GM23338 (cell line): ENCODE results near the gene TBC1D9B. TPM values are rescaled to one million over a fixed set of nuclear protein-coding genes. Genes with fewer than 3 reads are reported as not detected.

Source experiments
- ATAC-seq: fragments of 200-7000 bp; cut with Tn5 transposase; 3 replicates; pipeline ENCODE4 v1.9.1; 2020
- DNase-seq: peaks from one replicate; pipeline ENCODE4 v3.0.0-alpha.2; 2015; ENCODE audit warnings: low spot score
- H2AFZ ChIP-seq: fragments of 200-600 bp; sonication (generic); 2 replicates; pipeline ENCODE4 v1.8.0; 2016; ENCODE audit warnings: antibody characterized with exemption, mild to moderate bottlenecking, moderate library complexity
- H3F3A ChIP-seq: fragments of 200-600 bp; sonication (generic); replicated peaks from 2 replicates; pipeline ENCODE4 v1.8.0; 2017; ENCODE audit warnings: antibody characterized with exemption, mixed run types, low read depth
- H3K27ac ChIP-seq: fragments of 200-600 bp; sonication (generic); 2 replicates; pipeline ENCODE4 v1.6.1; 2016; ENCODE audit warnings: low read depth
- H3K27me3 ChIP-seq: fragments of 200-600 bp; sonication (generic); 2 replicates; pipeline ENCODE4 v1.8.0; 2016; ENCODE audit warnings: mild to moderate bottlenecking, mixed run types, moderate library complexity; ENCODE audit not compliant: insufficient read depth
- H3K36me3 ChIP-seq: fragments of 200-600 bp; sonication (generic); 2 replicates; pipeline ENCODE4 v1.8.0; 2016; ENCODE audit warnings: mild to moderate bottlenecking; ENCODE audit not compliant: insufficient read depth
- H3K4me1 ChIP-seq: fragments of 200-600 bp; sonication (generic); 2 replicates; pipeline ENCODE4 v1.8.0; 2016; ENCODE audit warnings: mild to moderate bottlenecking, moderate library complexity; ENCODE audit not compliant: insufficient read depth
- H3K4me2 ChIP-seq: fragments of 200-600 bp; sonication (generic); 2 replicates; pipeline ENCODE4 v1.7.1; 2017; ENCODE audit warnings: mixed run types
- H3K4me3 ChIP-seq: fragments of 200-600 bp; sonication (generic); 2 replicates; pipeline ENCODE4 v1.6.1; 2016; ENCODE audit warnings: mixed run types
- H3K79me2 ChIP-seq: fragments of 200-600 bp; sonication (generic); replicated peaks from 2 replicates; pipeline ENCODE4 v1.8.0; 2017; ENCODE audit warnings: mild to moderate bottlenecking; ENCODE audit not compliant: insufficient read depth
- H3K9me2 ChIP-seq: fragments of 200-600 bp; sonication (generic); 2 replicates; pipeline ENCODE4 v1.8.0; 2017; ENCODE audit not compliant: insufficient read depth
- H4K20me1 ChIP-seq: fragments of 200-600 bp; sonication (generic); replicated peaks from 2 replicates; pipeline ENCODE4 v1.8.0; 2017; ENCODE audit warnings: mild to moderate bottlenecking; ENCODE audit not compliant: insufficient read depth
- H3K27ac Mint-ChIP-seq: 2 replicates; pipeline ENCODE4 v1.8.0; 2020; ENCODE audit warnings: inconsistent platforms, mild to moderate bottlenecking, moderate library complexity, mixed read lengths
- H3K27me3 Mint-ChIP-seq: 3 replicates; pipeline ENCODE4 v1.8.0; 2022; ENCODE audit warnings: low read depth, mild to moderate bottlenecking, moderate library complexity, mixed read lengths, inconsistent platforms; ENCODE audit not compliant: insufficient read depth, poor library complexity
- H3K36me3 Mint-ChIP-seq: 3 replicates; pipeline ENCODE4 v1.8.0; 2021; ENCODE audit warnings: low read depth, mild to moderate bottlenecking, inconsistent platforms, moderate library complexity, mixed read lengths
- H3K4me1 Mint-ChIP-seq: 3 replicates; pipeline ENCODE4 v1.8.0; 2020; ENCODE audit warnings: mild to moderate bottlenecking, inconsistent platforms, mixed read lengths
- H3K4me3 Mint-ChIP-seq: 3 replicates; pipeline ENCODE4 v1.8.0; 2021; ENCODE audit warnings: moderate library complexity, mild to moderate bottlenecking, inconsistent platforms, mixed read lengths
- H3K9me3 Mint-ChIP-seq: 3 replicates; pipeline ENCODE4 v1.8.0; 2020; ENCODE audit warnings: moderate library complexity, mild to moderate bottlenecking, inconsistent platforms, mixed read lengths
- EZH2phosphoT487 ChIP-seq: fragments of 200-600 bp; sonication (generic); IDR thresholded peaks from one replicate; pipeline ENCODE4 v1.8.1; 2018; ENCODE audit warnings: antibody characterized with exemption; ENCODE audit not compliant: unreplicated experiment
- POLR2AphosphoS5 ChIP-seq: IDR thresholded peaks from 2 replicates; pipeline ENCODE4 v1.6.1; 2016; ENCODE audit warnings: antibody characterized with exemption, low read depth
- ZNF114 ChIP-seq: fragments of 250-450 bp; sonication (Bioruptor Pico); IDR thresholded peaks from 2 replicates; pipeline ENCODE4 v1.5.0; 2020; ENCODE audit warnings: mild to moderate bottlenecking, moderate library complexity
- polyA plus RNA-seq: library from polyadenylated mRNA; unstranded; fragments of >200 nt; fragmentation: Nextera tagmentation; extraction: Ambion mirVana; gene quantifications from 2 replicates; pipeline ENCODE4 v1.2.1, GENCODE V29; 2016
- total RNA-seq: library from RNA; depleted of rRNA; stranded (reverse); fragments of >200 nt; shearing (Covaris generic); gene quantifications from 2 replicates; pipeline ENCODE4 v1.2.3, GENCODE V29; 2014
- TF ChIP-seq, protein P1 (sequence below): IDR thresholded peaks from 2 replicates; pipeline ENCODE4 v1.6.1; 2016; ENCODE audit warnings: antibody characterized with exemption
- TF ChIP-seq, protein P2 (sequence below): IDR thresholded peaks from one replicate; pipeline ENCODE4 v1.6.1; 2018; ENCODE audit warnings: antibody characterized with exemption; ENCODE audit not compliant: unreplicated experiment
- TF ChIP-seq, protein P3 (sequence below): fragments of 250-450 bp; sonication (Bioruptor Pico); IDR thresholded peaks from 2 replicates; pipeline ENCODE4 v1.5.0; 2020; ENCODE audit warnings: mild to moderate bottlenecking, moderate library complexity

TBC1D9B gene
- total and polyA plus RNA-seq, 2 experiments from 2014 or later: 19.0 to 38.0 TPM

DNA sequence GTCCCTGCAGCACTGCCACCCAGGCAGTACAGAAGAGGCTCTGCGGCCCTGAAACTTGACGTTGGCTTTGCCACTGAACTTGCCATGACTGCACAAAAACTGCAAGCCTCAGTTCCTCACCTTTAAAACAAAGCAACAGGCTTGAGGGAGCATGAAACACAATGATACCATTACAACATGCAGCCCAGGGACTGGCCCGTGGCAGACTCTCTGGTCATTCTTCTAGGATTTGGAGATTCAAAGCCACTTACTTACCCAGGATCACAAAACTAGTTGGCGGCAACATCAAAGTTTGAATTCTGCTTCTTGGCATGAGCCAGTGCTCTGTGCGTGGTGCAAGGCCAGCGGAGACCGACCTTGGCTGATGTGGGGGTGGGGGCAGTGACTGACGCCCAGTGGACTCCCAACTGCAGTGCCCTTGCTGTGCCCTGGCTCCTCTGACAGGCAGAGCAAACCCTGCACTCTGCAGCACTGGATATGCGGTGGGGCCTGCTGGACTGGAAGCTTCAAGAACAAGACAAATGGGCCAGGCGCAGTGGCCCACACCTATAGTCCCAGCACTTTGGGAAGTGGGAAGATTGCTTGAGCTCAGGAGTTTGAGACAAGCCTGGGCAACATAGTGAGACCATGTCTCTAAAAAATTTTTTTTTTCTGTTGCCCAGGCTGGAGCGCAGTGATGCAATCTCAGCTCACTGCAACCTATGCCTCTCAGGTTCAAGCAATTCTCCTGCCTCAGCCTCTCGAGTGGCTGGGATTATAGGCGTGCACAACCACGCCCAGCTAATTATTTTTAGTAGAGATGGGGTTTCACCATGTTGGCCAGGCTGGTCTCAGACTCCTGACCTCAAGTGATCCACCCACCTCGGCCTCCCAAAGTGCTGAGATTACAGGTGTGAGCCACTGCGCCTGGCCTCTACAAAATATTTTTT lies 68.1 kb downstream of the TBC1D9B start:
- Histone ChIP-seq H3K4me3 (no peak overlapping the region), H3K27ac (peak overlapping the region; percentile 84), H3K79me2 (no peaks in the 10 kb centered on the region), H2AFZ (no peak overlapping the region), H3K4me1 (no peaks in the 10 kb centered on the region), H3K27me3 (no peaks in the 10 kb centered on the region), H3F3A (peaks cover 12% of the 10 kb centered on the region; the same call in 1 of the 2 replicates), H4K20me1 (0 out of 2 replicates have a peak, but pooled peaks cover 2% of the 10 kb centered on the region), H3K4me2 (no peak overlapping the region), H3K36me3 (peaks cover 9% of the 10 kb centered on the region), H3K9me2 (no peaks in the 10 kb centered on the region)
- Mint-ChIP-seq H3K4me1 (no peaks in the 10 kb centered on the region), H3K27ac (peak overlapping the region; percentile 40), H3K4me3 (no peak overlapping the region), H3K9me3 (peaks cover 14% of the 10 kb centered on the region), H3K27me3 (peaks cover 26% of the 10 kb centered on the region), H3K36me3 (peaks cover 87% of the 10 kb centered on the region)
- DNase-seq: no peak
- ATAC-seq: 0 out of 3 replicates have a peak, but pooled peaks have one; percentile 9
- TF ChIP-seq POLR2AphosphoS5: 0 out of 2 replicates have a peak, but pooled peaks have one; percentile 11
- TF ChIP-seq, protein P1, sequence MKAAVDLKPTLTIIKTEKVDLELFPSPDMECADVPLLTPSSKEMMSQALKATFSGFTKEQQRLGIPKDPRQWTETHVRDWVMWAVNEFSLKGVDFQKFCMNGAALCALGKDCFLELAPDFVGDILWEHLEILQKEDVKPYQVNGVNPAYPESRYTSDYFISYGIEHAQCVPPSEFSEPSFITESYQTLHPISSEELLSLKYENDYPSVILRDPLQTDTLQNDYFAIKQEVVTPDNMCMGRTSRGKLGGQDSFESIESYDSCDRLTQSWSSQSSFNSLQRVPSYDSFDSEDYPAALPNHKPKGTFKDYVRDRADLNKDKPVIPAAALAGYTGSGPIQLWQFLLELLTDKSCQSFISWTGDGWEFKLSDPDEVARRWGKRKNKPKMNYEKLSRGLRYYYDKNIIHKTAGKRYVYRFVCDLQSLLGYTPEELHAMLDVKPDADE: no peak

DNA sequence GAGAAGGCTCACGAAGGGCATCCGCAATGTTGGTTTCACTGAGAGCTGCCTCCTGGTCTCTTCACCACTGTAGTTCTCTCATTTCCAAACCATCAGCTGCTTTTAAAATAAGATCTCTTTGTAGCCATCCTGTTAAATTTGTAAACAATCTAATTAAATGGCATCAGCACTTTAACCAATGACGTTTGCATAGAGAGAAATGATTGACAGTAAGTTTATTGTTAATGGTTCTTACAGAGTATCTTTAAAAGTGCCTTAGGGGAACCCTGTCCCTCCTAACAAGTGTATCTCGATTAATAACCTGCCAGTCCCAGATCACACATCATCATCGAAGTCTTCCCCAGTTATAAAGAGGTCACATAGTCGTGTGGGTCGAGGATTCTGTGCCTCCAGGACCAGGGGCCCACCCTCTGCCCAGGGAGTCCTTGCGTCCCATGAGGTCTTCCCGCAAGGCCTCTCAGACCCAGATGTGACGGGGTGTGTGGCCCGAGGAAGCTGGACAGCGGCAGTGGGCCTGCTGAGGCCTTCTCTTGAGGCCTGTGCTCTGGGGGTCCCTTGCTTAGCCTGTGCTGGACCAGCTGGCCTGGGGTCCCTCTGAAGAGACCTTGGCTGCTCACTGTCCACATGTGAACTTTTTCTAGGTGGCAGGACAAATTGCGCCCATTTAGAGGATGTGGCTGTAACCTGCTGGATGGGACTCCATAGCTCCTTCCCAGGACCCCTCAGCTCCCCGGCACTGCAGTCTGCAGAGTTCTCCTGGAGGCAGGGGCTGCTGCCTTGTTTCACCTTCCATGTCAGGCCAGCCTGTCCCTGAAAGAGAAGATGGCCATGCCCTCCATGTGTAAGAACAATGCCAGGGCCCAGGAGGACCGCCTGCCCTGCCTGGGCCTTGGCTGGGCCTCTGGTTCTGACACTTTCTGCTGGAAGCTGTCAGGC lies 70.4 kb downstream of the TBC1D9B start:
- Mint-ChIP-seq H3K4me1 (no peaks in the 10 kb centered on the region), H3K36me3 (peaks cover 91% of the 10 kb centered on the region), H3K4me3 (no peak overlapping the region; the same call in 2 of the 3 replicates), H3K27ac (no peak overlapping the region), H3K27me3 (peaks cover 21% of the 10 kb centered on the region), H3K9me3 (peaks cover 8% of the 10 kb centered on the region)
- Histone ChIP-seq H3K79me2 (no peaks in the 10 kb centered on the region), H3K9me2 (no peaks in the 10 kb centered on the region), H2AFZ (no peak overlapping the region), H4K20me1 (0 out of 2 replicates have a peak, but pooled peaks cover 4% of the 10 kb centered on the region), H3K36me3 (peaks cover 21% of the 10 kb centered on the region), H3K4me1 (no peaks in the 10 kb centered on the region), H3K27ac (peak overlapping the region; percentile 33; the same call in 1 of the 2 replicates), H3K4me3 (no peak overlapping the region), H3F3A (peaks cover 18% of the 10 kb centered on the region; the same call in 1 of the 2 replicates), H3K4me2 (no peak overlapping the region), H3K27me3 (no peaks in the 10 kb centered on the region)
- ATAC-seq: no peak
- TF ChIP-seq, protein P2, sequence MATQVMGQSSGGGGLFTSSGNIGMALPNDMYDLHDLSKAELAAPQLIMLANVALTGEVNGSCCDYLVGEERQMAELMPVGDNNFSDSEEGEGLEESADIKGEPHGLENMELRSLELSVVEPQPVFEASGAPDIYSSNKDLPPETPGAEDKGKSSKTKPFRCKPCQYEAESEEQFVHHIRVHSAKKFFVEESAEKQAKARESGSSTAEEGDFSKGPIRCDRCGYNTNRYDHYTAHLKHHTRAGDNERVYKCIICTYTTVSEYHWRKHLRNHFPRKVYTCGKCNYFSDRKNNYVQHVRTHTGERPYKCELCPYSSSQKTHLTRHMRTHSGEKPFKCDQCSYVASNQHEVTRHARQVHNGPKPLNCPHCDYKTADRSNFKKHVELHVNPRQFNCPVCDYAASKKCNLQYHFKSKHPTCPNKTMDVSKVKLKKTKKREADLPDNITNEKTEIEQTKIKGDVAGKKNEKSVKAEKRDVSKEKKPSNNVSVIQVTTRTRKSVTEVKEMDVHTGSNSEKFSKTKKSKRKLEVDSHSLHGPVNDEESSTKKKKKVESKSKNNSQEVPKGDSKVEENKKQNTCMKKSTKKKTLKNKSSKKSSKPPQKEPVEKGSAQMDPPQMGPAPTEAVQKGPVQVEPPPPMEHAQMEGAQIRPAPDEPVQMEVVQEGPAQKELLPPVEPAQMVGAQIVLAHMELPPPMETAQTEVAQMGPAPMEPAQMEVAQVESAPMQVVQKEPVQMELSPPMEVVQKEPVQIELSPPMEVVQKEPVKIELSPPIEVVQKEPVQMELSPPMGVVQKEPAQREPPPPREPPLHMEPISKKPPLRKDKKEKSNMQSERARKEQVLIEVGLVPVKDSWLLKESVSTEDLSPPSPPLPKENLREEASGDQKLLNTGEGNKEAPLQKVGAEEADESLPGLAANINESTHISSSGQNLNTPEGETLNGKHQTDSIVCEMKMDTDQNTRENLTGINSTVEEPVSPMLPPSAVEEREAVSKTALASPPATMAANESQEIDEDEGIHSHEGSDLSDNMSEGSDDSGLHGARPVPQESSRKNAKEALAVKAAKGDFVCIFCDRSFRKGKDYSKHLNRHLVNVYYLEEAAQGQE: peak; percentile 26
- TF ChIP-seq EZH2phosphoT487 (no peak), ZNF114 (no peak)
- TF ChIP-seq, protein P3, sequence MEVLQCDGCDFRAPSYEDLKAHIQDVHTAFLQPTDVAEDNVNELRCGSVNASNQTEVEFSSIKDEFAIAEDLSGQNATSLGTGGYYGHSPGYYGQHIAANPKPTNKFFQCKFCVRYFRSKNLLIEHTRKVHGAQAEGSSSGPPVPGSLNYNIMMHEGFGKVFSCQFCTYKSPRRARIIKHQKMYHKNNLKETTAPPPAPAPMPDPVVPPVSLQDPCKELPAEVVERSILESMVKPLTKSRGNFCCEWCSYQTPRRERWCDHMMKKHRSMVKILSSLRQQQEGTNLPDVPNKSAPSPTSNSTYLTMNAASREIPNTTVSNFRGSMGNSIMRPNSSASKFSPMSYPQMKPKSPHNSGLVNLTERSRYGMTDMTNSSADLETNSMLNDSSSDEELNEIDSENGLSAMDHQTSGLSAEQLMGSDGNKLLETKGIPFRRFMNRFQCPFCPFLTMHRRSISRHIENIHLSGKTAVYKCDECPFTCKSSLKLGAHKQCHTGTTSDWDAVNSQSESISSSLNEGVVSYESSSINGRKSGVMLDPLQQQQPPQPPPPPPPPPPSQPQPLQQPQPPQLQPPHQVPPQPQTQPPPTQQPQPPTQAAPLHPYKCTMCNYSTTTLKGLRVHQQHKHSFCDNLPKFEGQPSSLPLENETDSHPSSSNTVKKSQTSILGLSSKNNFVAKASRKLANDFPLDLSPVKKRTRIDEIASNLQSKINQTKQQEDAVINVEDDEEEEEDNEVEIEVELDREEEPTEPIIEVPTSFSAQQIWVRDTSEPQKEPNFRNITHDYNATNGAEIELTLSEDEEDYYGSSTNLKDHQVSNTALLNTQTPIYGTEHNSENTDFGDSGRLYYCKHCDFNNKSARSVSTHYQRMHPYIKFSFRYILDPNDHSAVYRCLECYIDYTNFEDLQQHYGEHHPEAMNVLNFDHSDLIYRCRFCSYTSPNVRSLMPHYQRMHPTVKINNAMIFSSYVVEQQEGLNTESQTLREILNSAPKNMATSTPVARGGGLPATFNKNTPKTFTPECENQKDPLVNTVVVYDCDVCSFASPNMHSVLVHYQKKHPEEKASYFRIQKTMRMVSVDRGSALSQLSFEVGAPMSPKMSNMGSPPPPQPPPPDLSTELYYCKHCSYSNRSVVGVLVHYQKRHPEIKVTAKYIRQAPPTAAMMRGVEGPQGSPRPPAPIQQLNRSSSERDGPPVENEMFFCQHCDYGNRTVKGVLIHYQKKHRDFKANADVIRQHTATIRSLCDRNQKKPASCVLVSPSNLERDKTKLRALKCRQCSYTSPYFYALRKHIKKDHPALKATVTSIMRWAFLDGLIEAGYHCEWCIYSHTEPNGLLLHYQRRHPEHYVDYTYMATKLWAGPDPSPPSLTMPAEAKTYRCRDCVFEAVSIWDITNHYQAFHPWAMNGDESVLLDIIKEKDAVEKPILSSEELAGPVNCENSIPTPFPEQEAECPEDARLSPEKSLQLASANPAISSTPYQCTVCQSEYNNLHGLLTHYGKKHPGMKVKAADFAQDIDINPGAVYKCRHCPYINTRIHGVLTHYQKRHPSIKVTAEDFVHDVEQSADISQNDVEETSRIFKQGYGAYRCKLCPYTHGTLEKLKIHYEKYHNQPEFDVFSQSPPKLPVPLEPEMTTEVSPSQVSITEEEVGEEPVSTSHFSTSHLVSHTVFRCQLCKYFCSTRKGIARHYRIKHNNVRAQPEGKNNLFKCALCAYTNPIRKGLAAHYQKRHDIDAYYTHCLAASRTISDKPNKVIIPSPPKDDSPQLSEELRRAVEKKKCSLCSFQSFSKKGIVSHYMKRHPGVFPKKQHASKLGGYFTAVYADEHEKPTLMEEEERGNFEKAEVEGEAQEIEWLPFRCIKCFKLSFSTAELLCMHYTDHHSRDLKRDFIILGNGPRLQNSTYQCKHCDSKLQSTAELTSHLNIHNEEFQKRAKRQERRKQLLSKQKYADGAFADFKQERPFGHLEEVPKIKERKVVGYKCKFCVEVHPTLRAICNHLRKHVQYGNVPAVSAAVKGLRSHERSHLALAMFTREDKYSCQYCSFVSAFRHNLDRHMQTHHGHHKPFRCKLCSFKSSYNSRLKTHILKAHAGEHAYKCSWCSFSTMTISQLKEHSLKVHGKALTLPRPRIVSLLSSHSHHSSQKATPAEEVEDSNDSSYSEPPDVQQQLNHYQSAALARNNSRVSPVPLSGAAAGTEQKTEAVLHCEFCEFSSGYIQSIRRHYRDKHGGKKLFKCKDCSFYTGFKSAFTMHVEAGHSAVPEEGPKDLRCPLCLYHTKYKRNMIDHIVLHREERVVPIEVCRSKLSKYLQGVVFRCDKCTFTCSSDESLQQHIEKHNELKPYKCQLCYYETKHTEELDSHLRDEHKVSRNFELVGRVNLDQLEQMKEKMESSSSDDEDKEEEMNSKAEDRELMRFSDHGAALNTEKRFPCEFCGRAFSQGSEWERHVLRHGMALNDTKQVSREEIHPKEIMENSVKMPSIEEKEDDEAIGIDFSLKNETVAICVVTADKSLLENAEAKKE (CRISPR knock-in tag): no peak
- no peak for DNase-seq
